Keratinocyte (primary cell): ENCODE data around the gene HOXD1. TPM values are rescaled to one million over a fixed set of nuclear protein-coding genes. Genes with fewer than 3 reads are reported as not detected.

Source experiments
- DNase-seq: peaks from one replicate; pipeline ENCODE4 v3.0.0-alpha.2; 2011; ENCODE audit warnings: low read depth, missing footprints, low spot score
- FAIRE-seq: peaks from 2 replicates; lab custom pipeline; 2011; peaks lifted over from hg19 to GRCh38; lab: Jason Lieb, UNC
- H2AFZ ChIP-seq: 2 replicates; pipeline ENCODE4 v1.6.0; 2012; ENCODE audit warnings: low read length, control low read depth, inconsistent platforms; ENCODE audit not compliant: control insufficient read depth
- H3K27ac ChIP-seq: 2 replicates; pipeline ENCODE4 v1.5.1; 2011; ENCODE audit warnings: low read length; ENCODE audit not compliant: control insufficient read depth, insufficient read depth
- H3K27me3 ChIP-seq: 3 replicates; pipeline ENCODE4 v1.6.0; 2011; ENCODE audit warnings: low read length; ENCODE audit not compliant: control insufficient read depth, insufficient read depth; ENCODE audit errors: extremely low read depth
- H3K36me3 ChIP-seq, 2 experiments: 2 replicates in 1 of 2; 3 replicates in 1 of 2; pipeline ENCODE4 v1.5.1; 2011; ENCODE audit warnings: low read length in 2 of 2, mild to moderate bottlenecking in 1 of 2; ENCODE audit not compliant: control insufficient read depth in 2 of 2, insufficient read depth in 2 of 2; ENCODE audit errors: extremely low read depth in 1 of 2
- H3K4me1 ChIP-seq: 3 replicates; pipeline ENCODE4 v1.5.1; 2011; ENCODE audit warnings: low read length; ENCODE audit not compliant: control insufficient read depth, insufficient read depth; ENCODE audit errors: extremely low read depth
- H3K4me2 ChIP-seq: 3 replicates; pipeline ENCODE4 v1.6.0; 2011; ENCODE audit warnings: low read depth, low read length; ENCODE audit not compliant: control insufficient read depth, insufficient read depth; ENCODE audit errors: extremely low read depth
- H3K4me3 ChIP-seq, 3 experiments: fragments of 200-600 bp in 1 of 3; sonication (generic) in 1 of 3; 2 replicates in 2 of 3; 3 replicates in 1 of 3; pipeline ENCODE4 v1.5.1; 2011 to 2016; ENCODE audit warnings: low read length in 3 of 3, mild to moderate bottlenecking in 3 of 3, control low read depth in 2 of 3, inconsistent platforms in 1 of 3, low read depth in 1 of 3, mixed read lengths in 1 of 3, mixed run types in 1 of 3, moderate library complexity in 1 of 3; ENCODE audit not compliant: control insufficient read depth in 2 of 3, insufficient read depth in 2 of 3; ENCODE audit errors: extremely low read depth in 1 of 3
- H3K79me2 ChIP-seq: 2 replicates; pipeline ENCODE4 v1.6.0; 2012; ENCODE audit warnings: low read length; ENCODE audit not compliant: control insufficient read depth, insufficient read depth
- H3K9ac ChIP-seq: 3 replicates; pipeline ENCODE4 v1.6.0; 2011; ENCODE audit warnings: low read length; ENCODE audit not compliant: control insufficient read depth, insufficient read depth; ENCODE audit errors: extremely low read depth
- H3K9me1 ChIP-seq: 3 replicates; pipeline ENCODE4 v1.6.0; 2011; ENCODE audit warnings: low read length; ENCODE audit not compliant: control insufficient read depth, insufficient read depth; ENCODE audit errors: extremely low read depth
- H3K9me3 ChIP-seq: 2 replicates; pipeline ENCODE4 v1.5.1; 2012; ENCODE audit warnings: low read depth, low read length; ENCODE audit not compliant: control insufficient read depth
- H4K20me1 ChIP-seq: 3 replicates; pipeline ENCODE4 v1.6.0; 2011; ENCODE audit warnings: low read length; ENCODE audit not compliant: control insufficient read depth, insufficient read depth; ENCODE audit errors: extremely low read depth
- CTCF ChIP-seq, 3 experiments: IDR thresholded peaks in 1 of 3; conservative IDR thresholded peaks in 1 of 3; optimal IDR thresholded peaks in 1 of 3; 2 replicates in 2 of 3; 3 replicates in 1 of 3; pipeline versions ENCODE3 to v1.5.1; 2011; ENCODE audit warnings: low read length in 3 of 3, mild to moderate bottlenecking in 3 of 3, moderate library complexity in 2 of 3, control low read depth in 1 of 3, inconsistent platforms in 1 of 3; ENCODE audit not compliant: insufficient read depth in 2 of 3; ENCODE audit errors: extremely low read depth in 1 of 3
- EZH2 ChIP-seq: IDR thresholded peaks from one replicate; pipeline ENCODE4 v1.6.1; 2012; ENCODE audit warnings: inconsistent platforms, mild to moderate bottlenecking, low read length, moderate library complexity
- dilution Hi-C: fragments of 300-500 bp; cut with MboI; formaldehyde crosslinking; loops from one replicate; pipeline ENCODE4 v1.7.0; 2020; ENCODE audit warnings: low sequenced_read_pairs; ENCODE audit not compliant: extremely low pct_ligation_motif_present
- polyA plus RNA-seq, 5 experiments: library from polyadenylated mRNA; depleted of rRNA in 3 of 5; stranded (reverse) in 3 of 5; stranded (forward) in 1 of 5; unstranded in 1 of 5; fragments of >200 nt; gene quantifications; 1 replicate in 1 of 5; 2 replicates in 3 of 5; 3 replicates in 1 of 5; pipeline versions ENCODE4 v1.2.1 to v1.2.3, GENCODE V29; 2011 to 2012; ENCODE audit warnings: missing spikeins in 2 of 5, low read depth in 1 of 5, low replicate concordance in 1 of 5

The HOXD1 gene
- polyA plus RNA-seq, 1 donor (not counting 4 experiments of a cell fraction or from before 2014, with no cell fraction given), result not detected

GRCh38 chr2:176151442-176152287 lies 36.8 kb upstream of the HOXD1 start, which contains the start of gene HOXD4:
Gene HOXD4 (plus strand): TSS chr2:176151550. CDS start chr2:176151634, 84 bp downstream.
- no peak for DNase-seq
- no peaks in the 10 kb centered on the region for H3K4me1 ChIP-seq
- no peaks in the 10 kb centered on the region for H4K20me1 ChIP-seq
- TF ChIP-seq EZH2, result peak; percentile 66
- no peak for TF ChIP-seq CTCF (optimal IDR thresholded peaks at IDR 0.05 in 1 of 3, IDR thresholded peaks at IDR 0.05 in 1 of 3, conservative IDR thresholded peaks at IDR 0.05 in 1 of 3; ENCODE audit: extremely low read depth in 1 of 3, insufficient read depth in 2 of 3, low read length in 3 of 3)
- no peak within 1 kb of the TSS for H3K9ac ChIP-seq
- H3K27me3 ChIP-seq, result peaks cover 94% of the 10 kb centered on the region
- H3K27ac ChIP-seq, result no peak within 1 kb of the TSS
- no peak for FAIRE-seq
- no peaks in the 10 kb centered on the region for H3K9me1 ChIP-seq
- H3K36me3 ChIP-seq, result no peaks in the 10 kb centered on the region
- no peak within 1 kb of the TSS for H3K4me3 ChIP-seq
- H2AFZ ChIP-seq, result no peak within 1 kb of the TSS
- H3K4me2 ChIP-seq, result no peak within 1 kb of the TSS
- H3K79me2 ChIP-seq, result no peaks in the 10 kb centered on the region
- no peaks in the 10 kb centered on the region for H3K9me3 ChIP-seq
- dilution Hi-C loops, result loop anchor here (25.0 kb wide), 1 partner anchor 486 kb away; no protein-coding TSS in a partner anchor

- Histone ChIP-seq H3K9me1 (no peaks in the 10 kb centered on the region), H3K4me3 (no peak overlapping the region), H3K4me1 (no peaks in the 10 kb centered on the region), H3K27me3 (peaks cover 94% of the 10 kb centered on the region), H4K20me1 (no peaks in the 10 kb centered on the region), H3K27ac (no peak overlapping the region), H3K36me3 (no peaks in the 10 kb centered on the region), H2AFZ (no peak overlapping the region), H3K4me2 (no peak overlapping the region), H3K79me2 (no peaks in the 10 kb centered on the region), H3K9ac (no peak overlapping the region), H3K9me3 (no peaks in the 10 kb centered on the region)
- FAIRE-seq (no peak), DNase-seq (no peak)
- dilution Hi-C loops, result loop anchor here (25.0 kb wide), 1 partner anchor 485 kb away; no protein-coding TSS in a partner anchor
- TF ChIP-seq CTCF (optimal IDR thresholded peaks at IDR 0.05 in 1 of 3, IDR thresholded peaks at IDR 0.05 in 1 of 3, conservative IDR thresholded peaks at IDR 0.05 in 1 of 3; ENCODE audit: extremely low read depth in 1 of 3, insufficient read depth in 2 of 3, low read length in 3 of 3) (no peak), EZH2 (no peak)
Measured at GRCh38 chr2:176152350-176153181, 35.9 kb upstream of the HOXD1 start.
